Measurements from ENCODE around the gene SELENOH.

The SELENOH gene

DNA sequence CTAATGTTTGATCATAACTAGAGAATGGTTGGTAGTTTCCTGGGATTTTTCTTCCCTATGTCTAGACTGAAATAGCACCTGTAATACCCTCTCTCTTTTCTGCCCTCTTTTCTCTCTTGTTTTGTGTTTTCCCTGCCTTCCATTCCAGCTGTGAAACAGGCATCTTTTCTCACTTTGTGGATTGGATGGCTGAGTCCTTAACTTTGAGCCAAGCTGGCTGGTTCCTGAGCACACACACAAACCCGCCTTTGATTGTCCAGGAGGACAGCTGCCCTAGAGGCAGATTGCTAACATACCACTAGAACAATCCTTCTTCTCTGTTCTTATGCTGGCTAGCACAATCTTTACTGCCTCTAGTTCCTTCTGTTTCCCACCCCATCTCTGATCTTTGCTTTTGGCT is 38.0 kb downstream of the SELENOH start:
- no peaks in the 10 kb centered on the region for H3K36me3 ChIP-seq (ENCODE audit: control insufficient read depth in 2 of 2, insufficient read depth in 1 of 2, low read length in 2 of 2)
- TF ChIP-seq ZNF19 (tag by site-specific recombination; IDR thresholded peaks at IDR 0.05; ENCODE audit: low read depth) (no peak), KLF10 (tag by site-specific recombination; IDR thresholded peaks at IDR 0.05) (no peak), ZBTB7A (tag by site-specific recombination; IDR thresholded peaks at IDR 0.05; ENCODE audit: low read depth) (no peak), ZNF660 (tag by site-specific recombination; IDR thresholded peaks at IDR 0.05) (no peak), ZNF280C (tag by site-specific recombination; IDR thresholded peaks at IDR 0.05) (no peak), ZNF423 (tag by site-specific recombination; IDR thresholded peaks at IDR 0.05) (no peak), ZNF704 (tag by site-specific recombination; IDR thresholded peaks at IDR 0.05) (no peak)
- TF ChIP-seq, protein P1, sequence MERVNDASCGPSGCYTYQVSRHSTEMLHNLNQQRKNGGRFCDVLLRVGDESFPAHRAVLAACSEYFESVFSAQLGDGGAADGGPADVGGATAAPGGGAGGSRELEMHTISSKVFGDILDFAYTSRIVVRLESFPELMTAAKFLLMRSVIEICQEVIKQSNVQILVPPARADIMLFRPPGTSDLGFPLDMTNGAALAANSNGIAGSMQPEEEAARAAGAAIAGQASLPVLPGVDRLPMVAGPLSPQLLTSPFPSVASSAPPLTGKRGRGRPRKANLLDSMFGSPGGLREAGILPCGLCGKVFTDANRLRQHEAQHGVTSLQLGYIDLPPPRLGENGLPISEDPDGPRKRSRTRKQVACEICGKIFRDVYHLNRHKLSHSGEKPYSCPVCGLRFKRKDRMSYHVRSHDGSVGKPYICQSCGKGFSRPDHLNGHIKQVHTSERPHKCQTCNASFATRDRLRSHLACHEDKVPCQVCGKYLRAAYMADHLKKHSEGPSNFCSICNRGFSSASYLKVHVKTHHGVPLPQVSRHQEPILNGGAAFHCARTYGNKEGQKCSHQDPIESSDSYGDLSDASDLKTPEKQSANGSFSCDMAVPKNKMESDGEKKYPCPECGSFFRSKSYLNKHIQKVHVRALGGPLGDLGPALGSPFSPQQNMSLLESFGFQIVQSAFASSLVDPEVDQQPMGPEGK (tag by site-specific recombination; IDR thresholded peaks at IDR 0.05): no peak
- TF ChIP-seq, protein P2, sequence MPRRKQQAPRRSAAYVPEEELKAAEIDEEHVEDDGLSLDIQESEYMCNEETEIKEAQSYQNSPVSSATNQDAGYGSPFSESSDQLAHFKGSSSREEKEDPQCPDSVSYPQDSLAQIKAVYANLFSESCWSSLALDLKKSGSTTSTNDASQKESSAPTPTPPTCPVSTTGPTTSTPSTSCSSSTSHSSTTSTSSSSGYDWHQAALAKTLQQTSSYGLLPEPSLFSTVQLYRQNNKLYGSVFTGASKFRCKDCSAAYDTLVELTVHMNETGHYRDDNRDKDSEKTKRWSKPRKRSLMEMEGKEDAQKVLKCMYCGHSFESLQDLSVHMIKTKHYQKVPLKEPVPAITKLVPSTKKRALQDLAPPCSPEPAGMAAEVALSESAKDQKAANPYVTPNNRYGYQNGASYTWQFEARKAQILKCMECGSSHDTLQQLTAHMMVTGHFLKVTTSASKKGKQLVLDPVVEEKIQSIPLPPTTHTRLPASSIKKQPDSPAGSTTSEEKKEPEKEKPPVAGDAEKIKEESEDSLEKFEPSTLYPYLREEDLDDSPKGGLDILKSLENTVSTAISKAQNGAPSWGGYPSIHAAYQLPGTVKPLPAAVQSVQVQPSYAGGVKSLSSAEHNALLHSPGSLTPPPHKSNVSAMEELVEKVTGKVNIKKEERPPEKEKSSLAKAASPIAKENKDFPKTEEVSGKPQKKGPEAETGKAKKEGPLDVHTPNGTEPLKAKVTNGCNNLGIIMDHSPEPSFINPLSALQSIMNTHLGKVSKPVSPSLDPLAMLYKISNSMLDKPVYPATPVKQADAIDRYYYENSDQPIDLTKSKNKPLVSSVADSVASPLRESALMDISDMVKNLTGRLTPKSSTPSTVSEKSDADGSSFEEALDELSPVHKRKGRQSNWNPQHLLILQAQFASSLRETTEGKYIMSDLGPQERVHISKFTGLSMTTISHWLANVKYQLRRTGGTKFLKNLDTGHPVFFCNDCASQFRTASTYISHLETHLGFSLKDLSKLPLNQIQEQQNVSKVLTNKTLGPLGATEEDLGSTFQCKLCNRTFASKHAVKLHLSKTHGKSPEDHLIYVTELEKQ (tag by site-specific recombination; IDR thresholded peaks at IDR 0.05; ENCODE audit: borderline replicate concordance): no peak
- peak overlapping the region; percentile 42; the same call in 1 of the 2 replicates for H3K27ac ChIP-seq (ENCODE audit: extremely low read depth, low read depth, low read length)
- POLR2A ChIA-PET: interaction anchor here (0.6 to 2.1 kb wide), 6 partner anchors 17 to 335 kb away, joined by 3 to 50 read pairs (median 10); partner anchors contain the start of genes BTBD18, CTNND1 and SELENOH
- no peaks in the 10 kb centered on the region for H3K9me3 ChIP-seq (ENCODE audit: control insufficient read depth, insufficient read depth, low read depth, low read length)
- CTCF ChIA-PET: interaction anchor here (0.6 to 1.4 kb wide), 9 partner anchors 14 to 787 kb away, joined by 3 to 14 read pairs (median 3); partner anchors contain the start of genes BTBD18 and CTNND1
- H3K4me1 ChIP-seq (ENCODE audit: control insufficient read depth, insufficient read depth, low read length): peaks cover 12% of the 10 kb centered on the region; the same call in 1 of the 2 replicates
- H3K4me3 ChIP-seq (ENCODE audit: low read depth, low read length): no peak overlapping the region

DNA sequence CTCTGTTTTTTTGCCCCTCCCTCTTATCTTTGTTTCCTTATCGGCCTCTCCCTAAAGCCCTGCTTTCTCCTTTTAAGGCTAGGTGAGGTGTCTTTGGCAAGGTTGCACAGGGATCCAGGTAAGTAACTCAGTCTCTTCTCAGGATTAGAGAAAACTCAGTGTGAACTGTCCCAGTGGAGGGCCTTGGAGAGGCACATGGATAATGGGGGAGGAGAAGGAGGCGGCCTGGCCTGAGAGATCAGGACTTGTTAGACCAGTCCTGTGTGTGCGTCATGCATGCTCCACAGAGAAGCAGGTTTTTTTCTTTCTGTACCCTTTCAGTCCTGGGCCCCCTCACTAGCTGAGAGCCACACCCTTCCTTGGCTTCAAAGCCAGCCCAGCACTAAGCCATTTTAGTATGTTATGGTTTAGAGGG is 40.2 kb downstream of the SELENOH start:
- POLR2A ChIA-PET: interaction anchor here (1.4 kb wide), 1 partner anchor 40 kb away, joined by 3 read pairs; the partner anchor contains the start of gene SELENOH

More for the DNA sequence above, 40.2 kb downstream of the SELENOH start:
- Histone ChIP-seq H3K4me1 (ENCODE audit: control insufficient read depth, insufficient read depth, low read length) (peaks cover 12% of the 10 kb centered on the region; the same call in 1 of the 2 replicates), H3K27ac (ENCODE audit: extremely low read depth, low read depth, low read length) (no peak overlapping the region), H3K9me3 (ENCODE audit: control insufficient read depth, insufficient read depth, low read depth, low read length) (no peaks in the 10 kb centered on the region), H3K36me3 (ENCODE audit: control insufficient read depth in 2 of 2, insufficient read depth in 1 of 2, low read length in 2 of 2) (no peaks in the 10 kb centered on the region), H3K4me3 (ENCODE audit: low read depth, low read length) (no peak overlapping the region)
- TF ChIP-seq ZBTB7A (tag by site-specific recombination; IDR thresholded peaks at IDR 0.05; ENCODE audit: low read depth): no peak
- no peak for TF ChIP-seq ZXDB (tag by site-specific recombination; IDR thresholded peaks at IDR 0.05)
- TF ChIP-seq PRDM6 (tag by site-specific recombination; IDR thresholded peaks at IDR 0.05): no peak
- TF ChIP-seq ZNF391 (tag by site-specific recombination; IDR thresholded peaks at IDR 0.05; ENCODE audit: borderline replicate concordance, low read depth): no peak
- no peak for TF ChIP-seq ELK4 (IDR thresholded peaks at IDR 0.05; ENCODE audit: borderline replicate concordance, low read depth, low read length)
- no peak for TF ChIP-seq HOXA7 (CRISPR knock-in tag; IDR thresholded peaks at IDR 0.05; ENCODE audit: borderline replicate concordance)
- CTCF ChIA-PET: interaction anchor here (0.9 to 2.6 kb wide), 3 partner anchors 18 to 20 kb away, joined by 3 to 13 read pairs (median 7); partner anchors contain the start of gene CTNND1

All from HEK293 (cell line).